ENCODE data around the gene PRKCD. TPM values are rescaled to one million over a fixed set of nuclear protein-coding genes. Genes with fewer than 3 reads are reported as not detected.
"Not testable (repeated sequence)": the region's sequence is repeated elsewhere in the genome, so short reads cannot be mapped to it uniquely, and the experiment has no call there.

Gene PRKCD
- total RNA-seq, 1 donor from 2014 or later = 21.2 TPM

DNA sequence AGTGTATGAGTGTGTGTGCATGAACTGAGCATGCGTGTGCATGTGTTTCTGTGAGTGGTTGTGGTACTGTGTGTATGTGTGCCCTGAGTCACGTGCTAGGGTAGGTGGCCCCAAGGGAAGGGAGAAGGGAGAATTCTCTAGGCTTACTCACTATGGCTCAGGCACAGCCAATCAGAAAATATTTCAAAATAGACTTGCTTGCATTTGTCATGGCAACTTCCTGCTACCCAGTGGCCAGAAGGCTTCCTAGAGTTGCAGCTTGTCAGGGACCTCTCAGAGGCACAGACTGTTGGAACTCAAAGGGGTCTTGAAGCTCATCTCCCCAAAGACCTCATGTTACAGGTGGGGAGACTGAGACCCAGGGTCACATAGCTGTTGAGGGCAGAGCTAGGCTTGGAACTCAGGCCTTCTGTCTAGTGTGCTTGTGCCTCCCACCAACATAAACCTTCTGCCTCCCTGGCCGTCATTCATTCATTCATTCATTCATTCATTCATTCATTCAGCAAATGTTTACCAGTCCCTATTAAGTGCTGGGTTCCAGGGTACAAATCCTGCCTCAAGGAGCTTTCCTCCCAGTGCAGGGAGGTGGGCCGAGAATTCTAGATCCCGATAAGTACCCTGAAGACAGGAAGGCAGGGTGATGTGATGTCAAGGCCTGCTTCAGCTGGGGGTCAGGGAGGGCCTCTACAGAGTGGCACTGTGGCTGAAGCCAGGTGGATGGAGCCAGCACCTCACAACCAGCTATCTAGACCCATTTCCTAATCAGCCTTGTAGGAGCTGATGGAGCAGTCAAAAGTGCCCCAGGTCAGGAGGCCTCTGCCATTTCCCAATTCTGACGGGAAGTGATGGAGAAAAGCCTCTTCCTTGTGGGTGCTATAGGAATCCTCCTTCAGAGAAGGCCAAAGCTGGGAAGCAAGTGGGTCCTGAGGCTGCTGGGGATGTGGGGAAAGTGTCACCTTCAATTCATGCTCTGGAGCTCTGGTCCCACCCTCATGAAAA is 19.9 kb upstream of the PRKCD start:
- ATAC-seq = peak; percentile 75

DNA sequence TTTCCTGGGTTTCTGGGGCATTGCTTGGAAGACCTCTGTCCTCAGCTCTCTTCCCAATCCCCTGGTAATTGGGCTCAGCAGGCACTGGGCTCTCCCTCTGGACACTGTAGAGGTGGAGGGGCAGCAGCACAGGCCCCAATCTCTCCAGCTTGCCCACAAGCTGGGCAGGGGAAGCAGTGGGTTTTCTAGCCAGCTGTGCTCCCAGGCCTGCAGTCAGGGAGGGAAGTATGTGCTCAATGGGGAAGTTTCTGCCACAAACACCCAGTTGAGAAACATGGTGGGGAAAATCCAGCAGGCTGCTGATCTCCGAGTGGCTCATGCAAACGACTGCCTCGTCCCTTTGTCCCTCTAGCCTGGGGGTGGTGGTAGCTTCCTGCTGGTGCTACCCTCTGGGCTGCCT is 18.0 kb upstream of the PRKCD start:
- no peak for ATAC-seq

DNA sequence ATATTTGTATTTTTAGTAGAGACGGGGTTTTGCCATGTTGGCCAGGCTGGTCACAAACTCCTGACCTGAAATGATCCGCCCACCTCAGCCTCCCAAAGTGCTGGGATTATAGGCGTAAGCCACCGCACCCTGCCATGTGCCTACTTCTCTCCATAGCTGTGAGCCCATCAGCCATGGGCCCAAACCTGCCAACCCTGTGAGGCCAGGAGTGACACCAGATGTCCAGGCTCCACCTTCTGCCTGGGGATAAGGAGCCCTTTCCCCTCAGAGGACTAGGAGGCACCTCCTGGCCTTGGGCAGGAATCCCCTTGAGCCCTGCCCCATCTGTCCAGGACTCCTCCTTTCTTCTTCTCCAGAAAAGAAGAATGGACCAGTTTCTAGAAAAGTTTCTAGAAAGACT is 16.6 kb upstream of the PRKCD start:
- ATAC-seq = no peak

- no peak for ATAC-seq
Observed at GRCh38 chr3:53144862-53145712, 15.9 kb upstream of the PRKCD start.

GRCh38 chr3:53145713-53146080 is 15.3 kb upstream of the PRKCD start:
- no peak for ATAC-seq

DNA sequence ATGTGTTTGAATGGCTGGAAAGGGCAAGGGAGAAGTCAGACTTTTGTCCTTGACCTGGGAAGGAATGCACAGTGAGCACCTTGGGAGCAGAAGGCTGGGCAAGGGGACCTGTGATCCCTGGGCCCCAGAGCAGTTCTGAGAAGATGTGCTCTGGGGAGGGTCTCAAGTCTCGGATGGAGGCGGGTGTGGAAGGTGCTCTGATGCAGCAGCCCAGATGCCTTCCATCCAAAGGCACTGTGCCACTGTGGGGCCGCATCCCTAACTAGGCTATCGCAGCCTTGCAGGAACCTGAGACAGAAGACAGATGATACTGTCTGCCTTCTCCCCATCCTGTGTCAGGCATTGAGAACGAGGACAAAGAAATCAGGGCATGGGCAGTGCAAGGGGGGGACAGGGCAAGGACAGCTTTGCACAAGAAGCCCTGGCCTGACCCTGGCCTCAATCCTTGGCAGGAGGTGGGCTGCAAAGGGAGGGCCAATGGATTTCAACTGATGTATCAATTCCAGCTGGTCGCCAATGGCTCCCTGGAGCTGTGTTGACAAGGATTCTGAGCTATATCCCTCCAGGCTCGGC is 14.6 kb upstream of the PRKCD start:
- no peak for ATAC-seq

- ATAC-seq = no peak
Observed at GRCh38 chr3:53147151-53147902, 13.7 kb upstream of the PRKCD start.

DNA sequence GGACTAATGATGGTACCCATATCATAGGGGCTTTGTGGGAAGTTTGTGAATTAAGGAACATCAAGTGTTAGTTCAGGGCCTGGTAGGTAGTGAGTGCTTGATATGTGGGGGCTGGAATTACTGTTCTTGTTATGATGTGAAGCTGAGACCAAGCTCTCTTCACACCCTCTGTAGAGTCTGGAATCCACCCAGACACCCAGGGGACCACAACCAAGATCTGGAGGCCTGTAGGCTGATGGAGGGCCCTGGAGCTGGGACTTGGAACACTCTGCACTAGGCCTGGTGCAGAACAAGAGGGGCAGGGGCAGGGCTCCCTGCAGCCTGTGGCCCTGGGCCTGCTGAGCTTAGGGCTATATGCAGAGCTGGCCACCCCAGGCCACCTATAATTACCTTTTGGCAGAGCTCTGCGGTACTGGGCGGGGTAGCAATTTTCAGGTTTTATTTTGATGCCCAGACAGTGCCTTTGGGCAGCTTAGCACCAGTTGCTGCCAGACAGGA is 13.1 kb upstream of the PRKCD start:
- ATAC-seq = no peak

DNA sequence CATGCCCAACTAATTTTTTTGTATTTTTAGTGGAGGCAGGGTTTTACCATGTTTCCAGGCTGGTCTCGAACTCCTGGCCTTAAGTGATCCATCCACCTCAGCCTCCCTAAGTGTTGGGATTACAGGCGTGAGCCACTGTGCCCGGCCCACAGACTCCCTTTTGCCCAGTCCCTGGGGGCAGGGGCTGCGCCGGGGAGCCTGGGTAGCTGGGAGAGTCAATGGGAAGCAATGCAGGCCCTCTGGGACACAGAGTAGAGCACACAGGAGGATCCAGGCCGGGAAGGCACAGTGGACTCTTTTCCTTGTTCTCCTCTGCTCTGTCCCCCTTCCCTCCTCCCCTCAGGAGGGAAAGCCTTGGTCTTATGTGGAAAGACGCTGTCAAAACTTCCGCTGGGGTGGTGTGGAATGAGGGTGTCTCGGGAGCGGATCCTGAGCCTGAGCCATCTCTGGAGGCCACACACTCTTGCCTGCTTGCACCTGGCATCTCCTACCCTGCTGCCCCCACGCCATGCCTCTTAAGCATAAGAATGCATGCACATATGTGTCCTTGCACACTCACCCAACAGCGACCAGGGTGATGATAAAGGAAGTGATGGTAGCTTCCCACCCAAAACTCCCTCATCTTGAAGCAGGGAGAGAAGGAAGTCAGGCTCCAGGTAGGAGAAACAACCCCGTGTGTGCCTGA is 11.9 kb upstream of the PRKCD start:
- ATAC-seq = no peak

DNA sequence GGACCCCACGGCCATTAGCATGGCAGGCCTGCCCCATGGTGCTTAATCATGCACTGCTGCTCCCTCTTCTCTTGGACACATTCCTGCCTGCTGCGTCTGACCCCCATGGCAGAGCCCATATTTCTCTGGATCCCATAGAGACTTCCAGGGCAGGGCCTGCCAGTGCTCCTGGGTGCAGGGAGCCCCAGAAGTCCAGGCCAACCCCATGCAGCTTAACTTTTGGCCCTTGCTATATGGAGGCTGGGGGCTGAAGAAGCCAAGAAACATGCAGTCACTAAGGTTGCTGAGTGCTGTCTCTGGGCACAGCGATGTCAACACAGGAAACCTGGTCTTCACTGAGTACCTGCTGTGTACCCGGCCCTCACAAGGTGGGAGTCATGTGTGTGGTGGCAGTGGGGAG is 11.3 kb upstream of the PRKCD start:
- no peak for ATAC-seq

GRCh38 chr3:53150247-53151085 is 10.5 kb upstream of the PRKCD start:
- ATAC-seq = peak; percentile 59

GRCh38 chr3:53151086-53151438 is 9.9 kb upstream of the PRKCD start:
- ATAC-seq = not testable (repeated sequence)

DNA sequence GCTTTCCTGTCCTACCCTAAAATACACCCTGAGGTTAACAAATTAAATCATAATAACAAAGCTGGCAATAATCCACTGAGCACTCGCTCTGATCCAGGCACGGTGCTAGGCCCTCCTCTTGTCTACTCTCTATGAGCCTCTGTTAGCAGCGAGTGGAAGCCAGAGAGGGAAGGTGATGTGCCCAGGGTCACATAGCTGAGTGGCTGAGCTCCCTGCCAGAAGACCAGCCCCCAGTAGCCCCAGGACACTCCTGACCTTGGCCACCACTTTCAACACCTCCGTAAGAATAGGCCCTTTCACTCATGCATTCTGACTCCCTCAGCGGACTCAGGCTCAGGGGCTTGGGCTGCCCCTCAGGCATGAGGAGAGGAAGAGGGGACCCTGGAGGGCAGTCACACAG is 9.5 kb upstream of the PRKCD start:
- ATAC-seq = no peak

- no peak for ATAC-seq
Observed at GRCh38 chr3:53151870-53152660, 8.9 kb upstream of the PRKCD start.

- ATAC-seq = no peak
Observed at GRCh38 chr3:53153264-53153823, 7.7 kb upstream of the PRKCD start.

GRCh38 chr3:53153980-53154379 is 7.0 kb upstream of the PRKCD start:
- ATAC-seq = no peak

- no peak for ATAC-seq
Observed at GRCh38 chr3:53154881-53155285, 6.1 kb upstream of the PRKCD start.

DNA sequence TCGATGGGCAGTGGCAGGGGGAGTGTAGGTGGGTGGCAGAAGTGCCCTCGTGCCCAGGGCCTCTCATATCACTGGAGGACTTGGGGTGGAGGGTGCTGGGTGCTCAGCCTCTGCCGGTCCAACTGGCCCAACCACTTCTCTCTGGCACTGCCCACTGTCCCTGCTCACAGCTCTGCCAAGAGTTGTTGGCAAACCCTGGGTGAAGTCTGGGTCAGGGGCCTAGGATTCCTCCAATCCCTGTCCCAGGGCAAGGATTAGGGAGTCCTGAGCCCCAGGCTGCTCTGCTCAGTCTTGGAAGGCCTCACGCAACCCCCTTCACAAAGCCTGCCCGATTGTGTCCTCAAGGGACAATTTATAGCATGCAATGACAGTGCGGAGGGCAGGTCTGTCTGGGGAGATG is 5.2 kb upstream of the PRKCD start:
- ATAC-seq = peak; percentile 82

GRCh38 chr3:53156368-53156834 is 4.6 kb upstream of the PRKCD start:
- ATAC-seq = no peak

All from esophagus mucosa (tissue), 1 donor.